GM23248 (cell line): ENCODE results near the gene WSB1. TPM values are rescaled to one million over a fixed set of nuclear protein-coding genes. Genes with fewer than 3 reads are reported as not detected.
A peak's percentile ranks its signal among the peaks of the same experiment; 100 is the strongest.

Experiments
- DNase-seq: peaks from one replicate; pipeline ENCODE4 v3.0.0-alpha.2; 2015
- H2AFZ ChIP-seq: fragments of 200-600 bp; sonication (generic); 2 replicates; pipeline ENCODE4 v1.6.1; 2016; ENCODE audit warnings: antibody characterized with exemption
- H3F3A ChIP-seq: fragments of 200-600 bp; sonication (generic); 2 replicates; pipeline ENCODE4 v1.6.1; 2016; ENCODE audit warnings: mild to moderate bottlenecking, antibody characterized with exemption, mixed run types; ENCODE audit not compliant: insufficient read depth
- H3K27ac ChIP-seq: fragments of 200-600 bp; sonication (generic); 2 replicates; pipeline ENCODE4 v1.5.1; 2016; ENCODE audit warnings: mild to moderate bottlenecking
- H3K27me3 ChIP-seq: fragments of 200-600 bp; sonication (generic); replicated peaks from 2 replicates; pipeline ENCODE4 v1.6.1; 2016; ENCODE audit warnings: mild to moderate bottlenecking; ENCODE audit not compliant: insufficient read depth
- H3K36me3 ChIP-seq: fragments of 200-600 bp; sonication (generic); 2 replicates; pipeline ENCODE4 v1.6.1; 2016; ENCODE audit warnings: low read depth, mild to moderate bottlenecking
- H3K4me1 ChIP-seq: fragments of 200-600 bp; sonication (generic); 2 replicates; pipeline ENCODE4 v1.6.1; 2016; ENCODE audit warnings: mild to moderate bottlenecking; ENCODE audit not compliant: insufficient read depth
- H3K4me2 ChIP-seq: fragments of 200-600 bp; sonication (generic); one replicate; pipeline ENCODE4 v1.6.1; 2016; ENCODE audit warnings: mild to moderate bottlenecking; ENCODE audit not compliant: unreplicated experiment
- H3K4me3 ChIP-seq: fragments of 200-600 bp; sonication (generic); 2 replicates; pipeline ENCODE4 v1.5.1; 2016; ENCODE audit warnings: mild to moderate bottlenecking
- H3K79me2 ChIP-seq: fragments of 200-600 bp; sonication (generic); 2 replicates; pipeline ENCODE4 v1.6.1; 2016; ENCODE audit warnings: mild to moderate bottlenecking; ENCODE audit not compliant: insufficient read depth
- H3K9ac ChIP-seq: fragments of 200-600 bp; sonication (generic); 2 replicates; pipeline ENCODE4 v1.6.1; 2016; ENCODE audit warnings: mild to moderate bottlenecking
- H3K9me2 ChIP-seq: fragments of 200-600 bp; sonication (generic); 2 replicates; pipeline ENCODE4 v1.6.1; 2016; ENCODE audit warnings: mixed run types, mild to moderate bottlenecking, moderate library complexity; ENCODE audit not compliant: insufficient read depth
- H3K9me3 ChIP-seq: fragments of 200-600 bp; sonication (generic); one replicate; pipeline ENCODE4 v1.6.1; 2017; ENCODE audit warnings: low read depth
- H4K20me1 ChIP-seq: fragments of 200-600 bp; sonication (generic); 2 replicates; pipeline ENCODE4 v1.6.0; 2016; ENCODE audit not compliant: insufficient read depth
- EZH2 ChIP-seq: fragments of 200-600 bp; sonication (generic); IDR thresholded peaks from 2 replicates; pipeline ENCODE4 v1.6.1; 2018; ENCODE audit warnings: antibody characterized with exemption, mild to moderate bottlenecking; ENCODE audit not compliant: insufficient read depth, poor library complexity, severe bottlenecking
- EZH2phosphoT487 ChIP-seq: fragments of 200-600 bp; sonication (generic); IDR thresholded peaks from 2 replicates; pipeline ENCODE4 v1.6.1; 2018; ENCODE audit warnings: antibody characterized with exemption, moderate library complexity, mild to moderate bottlenecking, low read depth; ENCODE audit not compliant: insufficient read depth
- WGBS, 2 experiments: methylation state at CpG; one replicate each; pipeline ENCODE4 v1.1.6; 2015 to 2017; ENCODE audit warnings: low lambda C conversion rate in 2 of 2, low coverage in 1 of 2; ENCODE audit errors: missing lambda C conversion rate in 2 of 2; 5-methylcytosine and 5-hydroxymethylcytosine counted together
- in situ Hi-C: fragments of 300-500 bp; cut with MboI; formaldehyde crosslinking; loops from 2 replicates; pipeline ENCODE4 v1.15.0; 2020
- polyA plus RNA-seq: library from polyadenylated mRNA; unstranded; fragments of >200 nt; fragmentation: Nextera tagmentation; extraction: Ambion mirVana; gene quantifications from 2 replicates; pipeline ENCODE4 v1.2.1, GENCODE V29; 2016
- total RNA-seq: library from RNA; depleted of rRNA; stranded (reverse); fragments of >200 nt; shearing (Covaris generic); gene quantifications from 2 replicates; pipeline ENCODE4 v1.2.3, GENCODE V29; 2014

Gene WSB1
- total and polyA plus RNA-seq, 2 experiments from 2014 or later = 127 to 135 TPM

DNA sequence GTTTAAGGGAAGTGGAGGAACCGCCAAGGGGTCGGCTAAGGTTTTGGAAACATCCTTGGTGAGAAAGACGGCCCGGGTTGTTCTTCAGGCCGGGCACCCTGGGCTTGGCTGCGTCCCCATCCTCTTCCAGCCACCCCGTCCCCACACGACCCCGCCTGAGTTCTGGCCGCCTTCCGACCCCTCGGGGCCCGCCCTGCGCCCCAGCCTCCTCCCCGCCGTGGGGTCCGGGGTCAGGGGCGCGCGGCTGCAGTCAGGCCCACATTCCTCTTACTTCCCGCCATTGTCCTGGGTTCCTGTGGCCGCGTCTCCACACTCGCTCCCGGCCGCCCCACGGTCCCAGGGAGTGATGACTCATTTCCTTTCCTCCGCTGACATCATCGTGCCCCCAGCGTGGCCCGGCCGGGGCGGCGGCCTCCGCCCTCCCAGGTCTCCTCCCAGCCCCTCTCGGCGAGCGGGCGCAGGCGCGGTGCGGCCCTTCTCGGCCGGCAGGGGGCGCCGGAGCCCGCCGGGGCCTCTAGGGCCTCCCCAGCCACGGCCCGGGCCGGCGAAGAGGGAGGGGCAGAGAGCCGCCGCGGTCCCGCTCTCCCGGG is 59.6 kb downstream of the WSB1 start:
- Histone ChIP-seq H3K27me3 (no peaks in the 10 kb centered on the region), H3K4me3 (peak overlapping the region; percentile 74), H4K20me1 (no peaks in the 10 kb centered on the region), H3K9ac (peak overlapping the region; percentile 90), H3K9me3 (no peaks in the 10 kb centered on the region), H3K4me1 (0 out of 2 replicates have a peak, but pooled peaks cover 8% of the 10 kb centered on the region), H3K79me2 (no peaks in the 10 kb centered on the region), H3K9me2 (no peaks in the 10 kb centered on the region), H3K27ac (peak overlapping the region; percentile 55), H3K36me3 (no peaks in the 10 kb centered on the region), H2AFZ (peak overlapping the region; percentile 93), H3K4me2 (peak overlapping the region; percentile 89), H3F3A (peaks cover 22% of the 10 kb centered on the region)
- 1 to 2% methylated on average over 33 to 46 of the region's 57 CpGs for WGBS, 2 experiments
- peak; percentile 98 for DNase-seq
- in situ Hi-C loops = no loop called here
- TF ChIP-seq EZH2 = no peak
- no peak for TF ChIP-seq EZH2phosphoT487

DNA sequence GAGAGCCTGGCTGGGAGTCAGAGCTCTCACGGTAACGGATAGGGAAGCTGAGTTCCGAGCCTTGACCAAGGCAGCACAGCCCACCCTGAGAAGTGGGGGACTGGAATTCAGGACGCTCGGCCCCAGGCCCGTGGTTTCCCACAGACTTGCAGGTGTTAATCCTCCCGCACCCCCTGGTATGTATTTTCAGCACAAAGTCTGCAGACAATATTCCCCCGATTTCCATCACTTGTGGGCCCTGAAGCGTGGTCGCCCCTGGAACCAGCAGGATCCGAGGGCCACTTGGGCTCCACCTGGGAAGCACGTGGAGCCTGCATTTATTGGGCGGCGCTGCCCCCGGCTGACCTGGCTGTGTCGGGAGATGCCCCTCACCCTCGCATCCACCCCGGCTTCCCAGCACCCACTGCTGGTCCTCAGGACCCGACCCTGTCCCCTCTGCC is 60.2 kb downstream of the WSB1 start:
- no peaks in the 10 kb centered on the region for H3K36me3 ChIP-seq
- in situ Hi-C loops = no loop called here
- no peak overlapping the region for H3K27ac ChIP-seq
- no peaks in the 10 kb centered on the region for H3K9me2 ChIP-seq
- H3K9ac ChIP-seq = peak overlapping the region; percentile 76
- no peaks in the 10 kb centered on the region for H3K79me2 ChIP-seq
- peaks cover 22% of the 10 kb centered on the region for H3F3A ChIP-seq
- no peak for DNase-seq
- H2AFZ ChIP-seq = peak overlapping the region; percentile 93
- peak overlapping the region; percentile 89 for H3K4me2 ChIP-seq
- H3K4me1 ChIP-seq = 0 out of 2 replicates have a peak, but pooled peaks cover 8% of the 10 kb centered on the region
- peak overlapping the region; percentile 74 for H3K4me3 ChIP-seq
- TF ChIP-seq EZH2 = no peak
- no peak for TF ChIP-seq EZH2phosphoT487
- no peaks in the 10 kb centered on the region for H3K27me3 ChIP-seq
- H3K9me3 ChIP-seq = no peaks in the 10 kb centered on the region
- WGBS, 2 experiments = 4 to 5% methylated on average over 16 to 19 of the region's 19 CpGs
- H4K20me1 ChIP-seq = no peaks in the 10 kb centered on the region

DNA sequence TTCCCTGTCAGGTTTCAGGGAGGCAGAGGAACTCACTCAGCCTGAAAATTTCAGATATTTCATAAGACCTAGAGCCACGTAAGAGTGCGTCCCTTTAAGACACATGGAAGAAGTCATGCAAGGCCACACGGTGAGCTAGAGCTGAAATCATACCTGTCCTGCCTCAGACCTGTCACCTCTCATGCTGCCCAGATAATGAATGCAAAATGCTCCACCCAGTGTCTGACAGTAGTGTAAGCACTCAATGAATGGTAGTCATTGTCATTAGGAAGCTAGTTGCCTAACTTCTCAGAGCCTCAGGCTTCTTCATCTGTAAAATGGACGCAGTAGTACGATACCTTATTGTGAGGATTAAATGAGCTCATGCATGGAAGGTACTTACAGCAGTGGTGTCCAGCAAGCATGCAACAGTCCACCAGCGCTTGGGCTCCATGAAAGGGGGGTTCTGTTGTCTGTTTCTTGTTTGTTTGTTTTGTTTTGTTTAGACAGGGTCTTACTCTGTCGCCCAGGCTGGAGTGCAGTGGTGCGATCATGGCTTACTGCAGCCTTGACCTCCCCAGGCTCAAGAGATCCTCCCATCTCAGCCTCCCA is 60.7 kb downstream of the WSB1 start:
- in situ Hi-C loops = no loop called here
- Histone ChIP-seq H3K4me1 (0 out of 2 replicates have a peak, but pooled peaks cover 8% of the 10 kb centered on the region), H3K9ac (peak overlapping the region; percentile 76), H3K9me3 (no peaks in the 10 kb centered on the region), H2AFZ (peak overlapping the region; percentile 93), H3K79me2 (no peaks in the 10 kb centered on the region), H4K20me1 (no peaks in the 10 kb centered on the region), H3K36me3 (no peaks in the 10 kb centered on the region), H3F3A (peaks cover 22% of the 10 kb centered on the region), H3K4me3 (peak overlapping the region; percentile 74; the same call in 1 of the 2 replicates), H3K27ac (no peak overlapping the region), H3K4me2 (peak overlapping the region; percentile 89), H3K27me3 (no peaks in the 10 kb centered on the region), H3K9me2 (no peaks in the 10 kb centered on the region)
- TF ChIP-seq EZH2phosphoT487 (no peak), EZH2 (no peak)
- DNase-seq = peak; percentile 45
- WGBS, 2 experiments = 71 to 74% methylated on average over 8 of the region's 8 CpGs

DNA sequence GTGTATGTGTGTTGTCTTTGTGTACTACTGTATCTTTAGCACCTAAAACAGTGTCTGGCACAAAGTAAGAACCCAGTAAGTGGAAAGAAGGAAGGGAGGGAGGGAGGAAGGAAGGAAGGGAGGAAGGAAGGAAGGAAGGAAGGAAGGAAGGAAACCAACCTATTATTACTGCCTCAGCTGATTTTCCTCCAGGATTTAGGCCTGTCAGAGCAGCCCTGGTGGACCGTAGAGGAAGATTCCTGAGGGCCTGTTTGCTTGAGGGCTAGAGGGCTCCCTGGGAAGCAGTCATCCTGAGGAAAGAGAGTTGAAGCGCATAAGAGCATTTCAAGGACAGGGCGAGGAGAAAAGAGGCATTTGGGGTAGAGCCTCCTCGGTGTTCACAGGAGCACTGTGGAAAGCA is 61.5 kb downstream of the WSB1 start:
- H3K27me3 ChIP-seq = no peaks in the 10 kb centered on the region
- H3F3A ChIP-seq = peaks cover 22% of the 10 kb centered on the region
- 78 to 89% methylated on average over 4 of the region's 4 CpGs for WGBS, 2 experiments
- no peak overlapping the region for H3K4me2 ChIP-seq
- no peaks in the 10 kb centered on the region for H3K9me3 ChIP-seq
- H4K20me1 ChIP-seq = no peaks in the 10 kb centered on the region
- TF ChIP-seq EZH2 = no peak
- no peak for TF ChIP-seq EZH2phosphoT487
- H3K4me3 ChIP-seq = no peak overlapping the region
- in situ Hi-C loops = no loop called here
- no peak overlapping the region for H2AFZ ChIP-seq
- DNase-seq = no peak
- no peak overlapping the region for H3K9ac ChIP-seq
- H3K4me1 ChIP-seq = 0 out of 2 replicates have a peak, but pooled peaks cover 8% of the 10 kb centered on the region
- H3K27ac ChIP-seq = no peak overlapping the region
- H3K36me3 ChIP-seq = no peaks in the 10 kb centered on the region
- H3K79me2 ChIP-seq = no peaks in the 10 kb centered on the region
- no peaks in the 10 kb centered on the region for H3K9me2 ChIP-seq
